KOPT-K1 (cell line): ENCODE measurements around the gene CMBL.
"Not testable (repeated sequence)": the region's sequence is repeated elsewhere in the genome, so short reads cannot be mapped to it uniquely, and the experiment has no call there.

Source experiments
- H3K27ac ChIP-seq: fragments of 200-600 bp; sonication (generic); 2 replicates; pipeline ENCODE4 v1.5.1; 2016; ENCODE audit warnings: antibody characterized with exemption, mild to moderate bottlenecking, low read depth, low read length; ENCODE audit not compliant: poor library complexity, severe bottlenecking
- H3K36me3 ChIP-seq: fragments of 200-600 bp; sonication (generic); 2 replicates; pipeline ENCODE4 v1.5.1; 2017; ENCODE audit warnings: antibody characterized with exemption, mild to moderate bottlenecking, low read length, moderate library complexity; ENCODE audit not compliant: insufficient read depth
- H3K9me3 ChIP-seq: fragments of 200-600 bp; sonication (generic); 2 replicates; pipeline ENCODE4 v1.5.1; 2017; ENCODE audit warnings: antibody characterized with exemption, low read length, mild to moderate bottlenecking; ENCODE audit not compliant: insufficient read depth, poor library complexity, severe bottlenecking

The CMBL gene

DNA sequence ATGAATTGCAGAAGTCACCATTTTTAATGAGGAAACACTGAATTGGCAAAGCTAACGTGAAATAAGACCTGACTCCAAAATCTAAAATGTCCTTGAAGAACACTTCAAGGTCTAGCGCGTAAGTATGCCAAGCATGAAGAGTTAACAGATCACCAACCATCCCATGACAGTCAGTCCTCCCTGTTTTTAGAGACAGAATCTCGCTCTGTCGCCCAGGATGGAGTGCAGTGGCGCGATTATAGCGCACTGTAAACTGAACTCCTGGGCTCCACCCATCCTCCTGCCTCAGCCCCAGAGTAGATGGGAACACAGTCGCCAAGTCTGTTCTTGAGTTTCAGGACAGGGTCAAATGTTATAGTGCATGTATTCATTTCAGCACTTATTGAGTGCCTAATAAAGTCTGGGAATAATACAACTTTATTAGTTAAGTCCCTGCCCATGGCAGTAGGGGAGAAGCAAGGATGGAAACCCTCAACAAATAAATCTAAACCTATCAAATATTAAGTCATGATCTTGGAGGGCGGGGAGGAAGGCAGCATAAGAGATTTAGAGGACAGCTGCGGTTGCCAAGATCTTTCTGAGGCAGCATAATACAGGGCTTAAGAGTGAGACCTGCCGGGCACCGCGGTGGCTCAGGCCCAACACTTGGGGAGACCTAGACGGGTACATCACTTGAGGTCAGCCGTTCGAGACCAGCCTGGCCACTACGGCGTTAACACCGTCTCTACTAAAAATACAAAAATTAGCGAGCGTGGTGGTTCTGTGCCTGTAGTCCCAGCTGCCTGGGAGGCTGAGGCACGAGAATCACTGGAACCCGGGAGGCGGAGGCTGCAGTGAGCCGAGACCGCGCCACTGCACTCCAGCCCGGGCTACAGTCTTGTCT lies 59.1 kb downstream of the CMBL start:
- H3K27ac ChIP-seq: peak overlapping the region; percentile 96
- peaks cover 22% of the 10 kb centered on the region for H3K36me3 ChIP-seq
- H3K9me3 ChIP-seq: no peaks in the 10 kb centered on the region

DNA sequence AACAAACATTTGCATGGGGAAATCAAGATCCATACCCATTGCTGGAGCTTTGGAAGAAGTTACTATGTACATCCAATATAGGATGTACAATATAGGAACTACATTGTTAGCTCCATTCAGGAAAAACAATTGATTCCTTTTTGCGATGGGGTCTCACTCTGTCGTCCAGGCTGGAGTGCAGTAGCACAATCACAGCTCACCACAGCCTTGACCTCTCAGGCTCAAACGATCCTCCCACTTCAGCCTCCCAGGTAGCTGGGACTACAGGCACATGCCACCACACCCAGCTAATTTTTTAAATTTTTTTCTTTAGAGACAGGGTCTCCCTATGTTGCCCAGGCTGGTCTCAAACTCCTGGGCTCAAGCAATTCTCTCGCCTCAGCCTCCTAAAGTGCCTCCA lies 60.5 kb downstream of the CMBL start:
- H3K27ac ChIP-seq, H3K9me3 ChIP-seq, H3K36me3 ChIP-seq: not testable (repeated sequence)

GRCh38 chr5:10246761-10247160 lies 60.9 kb downstream of the CMBL start:
- Histone ChIP-seq H3K9me3 (no peaks in the 10 kb centered on the region), H3K27ac (no peak overlapping the region), H3K36me3 (peaks cover 4% of the 10 kb centered on the region)

- H3K27ac ChIP-seq: no peak overlapping the region
- H3K9me3 ChIP-seq: no peaks in the 10 kb centered on the region
- no peaks in the 10 kb centered on the region for H3K36me3 ChIP-seq
These were observed 63.3 kb downstream of the CMBL start for GRCh38 chr5:10244342-10244944.

DNA sequence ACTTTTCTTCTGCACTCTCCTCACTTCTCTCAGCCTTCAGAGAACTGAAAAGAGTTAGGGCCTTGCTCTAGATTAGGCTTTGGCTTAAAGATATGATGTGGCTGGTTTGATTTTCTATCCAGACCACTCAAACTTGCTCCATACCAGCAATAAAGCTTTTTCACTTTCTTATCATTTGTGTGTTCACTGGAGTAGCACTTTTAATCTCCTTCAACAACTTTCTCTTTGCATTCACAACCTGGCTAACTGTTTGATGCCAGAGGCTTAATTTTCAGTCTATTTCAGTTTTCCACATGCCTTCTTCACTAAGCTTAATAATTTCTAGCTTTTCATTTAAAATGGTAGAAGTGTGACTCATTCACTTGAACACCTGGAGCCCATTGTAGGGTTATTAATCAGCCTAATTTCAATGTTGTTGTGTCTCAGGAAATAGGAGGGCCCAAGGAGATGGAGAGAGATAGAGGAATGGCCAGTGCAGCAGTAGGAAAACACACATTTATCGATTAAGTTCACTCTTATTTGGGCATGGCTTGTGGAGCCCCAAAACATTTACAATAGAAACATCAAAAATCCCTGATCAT lies 64.0 kb downstream of the CMBL start:
- H3K36me3 ChIP-seq: peaks cover 4% of the 10 kb centered on the region
- H3K27ac ChIP-seq: no peak overlapping the region
- H3K9me3 ChIP-seq: no peaks in the 10 kb centered on the region

- Histone ChIP-seq H3K36me3 (peaks cover 49% of the 10 kb centered on the region), H3K27ac (no peak overlapping the region), H3K9me3 (no peaks in the 10 kb centered on the region)
These were observed 72.4 kb downstream of the CMBL start for GRCh38 chr5:10235350-10235749.

GRCh38 chr5:10233505-10233904 lies 74.2 kb downstream of the CMBL start:
- Histone ChIP-seq H3K9me3 (no peaks in the 10 kb centered on the region), H3K36me3 (peaks cover 43% of the 10 kb centered on the region), H3K27ac (no peak overlapping the region)

DNA sequence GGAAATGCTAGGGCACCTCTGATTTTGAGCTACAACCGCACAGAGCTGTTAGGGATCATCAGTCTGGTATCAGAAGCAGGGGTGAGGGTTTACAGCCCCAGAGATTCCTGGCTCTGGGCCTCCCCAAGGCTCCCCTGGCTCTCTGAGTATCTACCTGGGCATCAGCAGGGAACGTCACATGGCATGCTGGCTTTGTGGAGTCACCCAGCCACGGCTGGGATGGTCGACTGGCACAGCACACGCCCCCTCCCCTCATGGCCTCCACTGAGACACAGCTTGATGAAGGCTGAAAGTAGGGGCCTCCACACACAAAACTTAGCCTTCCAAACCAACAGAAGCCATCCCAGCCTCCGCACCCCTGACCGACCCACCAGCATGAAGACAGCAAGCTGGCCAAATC lies 74.7 kb downstream of the CMBL start:
- H3K36me3 ChIP-seq: peaks cover 39% of the 10 kb centered on the region
- H3K9me3 ChIP-seq: no peaks in the 10 kb centered on the region
- no peak overlapping the region for H3K27ac ChIP-seq

GRCh38 chr5:10232386-10232785 lies 75.3 kb downstream of the CMBL start:
- Histone ChIP-seq H3K9me3 (no peaks in the 10 kb centered on the region), H3K27ac (no peak overlapping the region), H3K36me3 (peaks cover 39% of the 10 kb centered on the region)

- Histone ChIP-seq H3K27ac (no peak overlapping the region), H3K36me3 (peaks cover 23% of the 10 kb centered on the region), H3K9me3 (no peaks in the 10 kb centered on the region)
These were observed 78.2 kb downstream of the CMBL start for GRCh38 chr5:10229306-10230048.

- no peak overlapping the region for H3K27ac ChIP-seq
- H3K36me3 ChIP-seq: peaks cover 14% of the 10 kb centered on the region
- no peaks in the 10 kb centered on the region for H3K9me3 ChIP-seq
These were observed 79.4 kb downstream of the CMBL start for GRCh38 chr5:10228288-10228687.
